SK-N-SH treated with all-trans-retinoic acid at 6 μM for 48 hours (cell line): ENCODE data around the gene HOXD8.

Experiments
- ATAC-seq: fragments of 200-7000 bp; cut with Tn5 transposase; 3 replicates; pipeline ENCODE4 v1.9.1; 2020; ENCODE audit warnings: mild to moderate bottlenecking, moderate library complexity
- ARNTL ChIP-seq: fragments of 450-650 bp; formaldehyde crosslinking; IDR thresholded peaks from 2 replicates; pipeline ENCODE4 v1.5.0; 2020; ENCODE audit warnings: low read depth, mild to moderate bottlenecking, moderate library complexity, borderline replicate concordance
- BACH2 ChIP-seq: fragments of 250-450 bp; sonication (Bioruptor Pico); IDR thresholded peaks from 2 replicates; pipeline ENCODE4 v1.9.0; 2021; ENCODE audit warnings: mild to moderate bottlenecking, borderline replicate concordance
- CREB5 ChIP-seq: fragments of 250-450 bp; sonication (Bioruptor Pico); IDR thresholded peaks from 2 replicates; pipeline ENCODE4 v1.5.1; 2020; ENCODE audit warnings: low read depth, mild to moderate bottlenecking, moderate library complexity
- ESRRG ChIP-seq: fragments of 250-450 bp; sonication (Bioruptor Pico); IDR thresholded peaks from 2 replicates; pipeline ENCODE4 v1.6.1; 2021; ENCODE audit warnings: mild to moderate bottlenecking
- GLIS3 ChIP-seq: fragments of 250-450 bp; sonication (Bioruptor Pico); IDR thresholded peaks from 2 replicates; pipeline ENCODE4 v1.5.0; 2020; ENCODE audit warnings: mild to moderate bottlenecking, moderate library complexity
- ISL1 ChIP-seq: fragments of 250-450 bp; sonication (Bioruptor Pico); IDR thresholded peaks from 2 replicates; pipeline ENCODE4 v2.1.2; 2022; ENCODE audit warnings: mild to moderate bottlenecking, moderate library complexity
- PATZ1 ChIP-seq: fragments of 250-450 bp; sonication (Bioruptor Pico); IDR thresholded peaks from 2 replicates; pipeline ENCODE4 v1.8.0; 2020; ENCODE audit warnings: mild to moderate bottlenecking, moderate library complexity, borderline replicate concordance
- POU6F1 ChIP-seq: fragments of 250-450 bp; sonication (Bioruptor Pico); IDR thresholded peaks from 2 replicates; pipeline ENCODE4 v1.8.0; 2021; ENCODE audit warnings: low read depth, mild to moderate bottlenecking, moderate library complexity, borderline replicate concordance
- PPARA ChIP-seq: fragments of 250-450 bp; sonication (Bioruptor Pico); IDR thresholded peaks from 2 replicates; pipeline ENCODE4 v1.5.0; 2020; ENCODE audit warnings: mild to moderate bottlenecking, borderline replicate concordance
- RARB ChIP-seq: fragments of 250-450 bp; sonication (Bioruptor Pico); IDR thresholded peaks from 2 replicates; pipeline ENCODE4 v1.8.0; 2021; ENCODE audit warnings: mild to moderate bottlenecking, moderate library complexity
- TOX ChIP-seq: fragments of 250-450 bp; sonication (Bioruptor Pico); IDR thresholded peaks from 2 replicates; pipeline ENCODE4 v1.8.0; 2021; ENCODE audit warnings: mild to moderate bottlenecking, moderate library complexity, borderline replicate concordance
- TSHZ2 ChIP-seq: fragments of 250-450 bp; sonication (Bioruptor Pico); IDR thresholded peaks from 2 replicates; pipeline ENCODE4 v1.5.0; 2020; ENCODE audit warnings: mild to moderate bottlenecking, moderate library complexity
- ZC3H10 ChIP-seq: fragments of 250-450 bp; sonication (Bioruptor Pico); IDR thresholded peaks from 2 replicates; pipeline ENCODE4 v1.5.1; 2021; ENCODE audit warnings: mild to moderate bottlenecking, moderate library complexity
- ZFP3 ChIP-seq: fragments of 250-450 bp; sonication (Bioruptor Pico); IDR thresholded peaks from 2 replicates; pipeline ENCODE4 v1.5.0; 2020; ENCODE audit warnings: mild to moderate bottlenecking, moderate library complexity
- ZFP30 ChIP-seq: fragments of 450-650 bp; formaldehyde crosslinking; IDR thresholded peaks from 2 replicates; pipeline ENCODE4 v1.5.0; 2022; ENCODE audit warnings: mild to moderate bottlenecking, moderate library complexity
- ZNF565 ChIP-seq: fragments of 450-650 bp; formaldehyde crosslinking; conservative IDR thresholded peaks from 2 replicates; pipeline ENCODE4 v1.5.0; 2020; ENCODE audit warnings: low read depth, mild to moderate bottlenecking, moderate library complexity
- ZNF70 ChIP-seq: fragments of 450-650 bp; formaldehyde crosslinking; IDR thresholded peaks from 2 replicates; pipeline ENCODE4 v1.5.0; 2020; ENCODE audit warnings: mild to moderate bottlenecking, moderate library complexity
- ZNF8 ChIP-seq: fragments of 450-650 bp; formaldehyde crosslinking; IDR thresholded peaks from 2 replicates; pipeline ENCODE4 v1.5.0; 2020; ENCODE audit warnings: mild to moderate bottlenecking, moderate library complexity

HOXD8 gene

GRCh38 chr2:176111309-176111663 is 18.2 kb upstream of the HOXD8 start:
- TF ChIP-seq ZFP30 (CRISPR knock-in tag) (no peak), ZNF8 (no peak), PATZ1 (CRISPR knock-in tag) (no peak), TOX (CRISPR knock-in tag) (no peak), ZFP3 (CRISPR knock-in tag) (no peak), ARNTL (CRISPR knock-in tag) (no peak), TSHZ2 (CRISPR knock-in tag) (no peak), CREB5 (no peak), PPARA (CRISPR knock-in tag) (no peak), ZNF70 (no peak), ESRRG (CRISPR knock-in tag) (no peak), ZC3H10 (CRISPR knock-in tag) (no peak), BACH2 (CRISPR knock-in tag) (no peak), ZNF565 (CRISPR knock-in tag) (no peak), RARB (no peak), ISL1 (CRISPR knock-in tag) (no peak), GLIS3 (CRISPR knock-in tag) (no peak), POU6F1 (CRISPR knock-in tag) (no peak)
- ATAC-seq = peak; percentile 79

- ATAC-seq = no peak; the same call in 2 of the 3 replicates
- TF ChIP-seq PATZ1 (CRISPR knock-in tag) = no peak
- no peak for TF ChIP-seq CREB5
- no peak for TF ChIP-seq ZNF565 (CRISPR knock-in tag)
- TF ChIP-seq ISL1 (CRISPR knock-in tag) = no peak
These were observed 17.6 kb upstream of the HOXD8 start for GRCh38 chr2:176111846-176112374.
